Measurements from ENCODE around the gene PGAM2.
A peak's percentile ranks its signal among the peaks of the same experiment; 100 is the strongest.

The PGAM2 gene

DNA sequence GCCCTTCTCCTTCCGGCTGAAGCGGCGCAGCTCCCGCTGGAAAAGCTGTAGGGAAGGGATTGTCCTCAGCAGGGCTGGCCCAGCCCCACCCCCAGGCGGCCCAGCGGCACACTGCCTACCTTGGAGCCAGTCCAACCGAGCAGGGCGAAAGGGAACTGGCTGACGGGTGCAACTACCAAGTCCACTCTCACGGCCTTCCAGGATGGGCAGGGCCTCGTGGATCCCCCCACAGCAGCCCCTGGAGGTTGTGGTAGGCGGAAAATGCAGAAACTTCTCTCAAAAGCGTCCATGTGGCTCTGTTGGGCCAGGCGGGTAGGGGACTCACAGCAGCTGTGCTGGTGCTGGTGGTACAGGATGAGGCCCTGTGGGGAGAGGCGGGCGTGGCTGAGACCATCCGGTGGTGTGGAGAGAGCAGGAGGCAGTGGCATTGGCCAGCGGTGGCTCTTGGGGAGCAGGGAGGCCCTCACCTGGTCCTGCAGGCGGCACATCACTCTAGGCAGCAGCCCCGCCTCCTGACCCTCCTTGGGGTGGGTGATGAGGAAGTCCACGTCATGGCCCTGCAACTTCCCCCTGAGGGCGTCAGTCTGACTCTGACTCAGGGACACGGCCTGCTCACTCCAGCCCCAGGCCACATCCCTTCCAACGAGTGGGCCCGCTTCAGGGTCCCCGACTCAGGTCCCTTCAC is 8.4 kb upstream of the PGAM2 start:
- H3K14ac ChIP-seq (ENCODE audit: low read length), result no peak overlapping the region
- no peaks in the 10 kb centered on the region for H3K4me1 ChIP-seq (ENCODE audit: control insufficient read depth in 2 of 2, insufficient read depth in 1 of 2, low read depth in 1 of 2, low read length in 2 of 2)
- no peak overlapping the region for H3K4me2 ChIP-seq (ENCODE audit: insufficient read depth, low read length, poor library complexity, severe bottlenecking)
- H3K23ac ChIP-seq (ENCODE audit: low read depth, low read length, poor library complexity), result no peak overlapping the region
- no peak overlapping the region for H3K4me3 ChIP-seq (ENCODE audit: low read length in 2 of 2)
- H3K79me1 ChIP-seq (ENCODE audit: low read depth, low read length), result peaks cover 4% of the 10 kb centered on the region
- no peak overlapping the region for H4K8ac ChIP-seq (ENCODE audit: low read depth, low read length)
- no peak overlapping the region for H2BK120ac ChIP-seq (ENCODE audit: low read depth, low read length)
- no peak overlapping the region for H3K18ac ChIP-seq (ENCODE audit: low read length)
- no CpG with 5 or more reads among the region's 26 CpGs for WGBS, 2 donors (ENCODE audit: extremely low coverage in 2 of 2, insufficient read length in 2 of 2, insufficient replicate concordance in 1 of 2)
- no peak overlapping the region for H2BK12ac ChIP-seq (ENCODE audit: low read length)
- H3K27me3 ChIP-seq (ENCODE audit: control insufficient read depth in 3 of 3, insufficient read depth in 3 of 3, low read depth in 1 of 3, low read length in 3 of 3), result no peaks in the 10 kb centered on the region
- DNase-seq (ENCODE audit: low spot score), result no peak
- peaks cover 37 to 61% of the 10 kb centered on the region in 2 donors for H3K36me3 ChIP-seq (replicated peaks in 1 of 2; ENCODE audit: control insufficient read depth in 2 of 2, insufficient read depth in 2 of 2, low read length in 2 of 2)
- no peak overlapping the region for H4K91ac ChIP-seq (ENCODE audit: low read depth, low read length, poor library complexity)
- H2AFZ ChIP-seq (ENCODE audit: low read length), result no peak overlapping the region
- H3K4ac ChIP-seq (ENCODE audit: low read length), result no peak overlapping the region
- no peaks in the 10 kb centered on the region for H3K9me3 ChIP-seq (replicated peaks in 1 of 2; ENCODE audit: control insufficient read depth in 2 of 2, insufficient read depth in 1 of 2, low read depth in 1 of 2, low read length in 2 of 2)
- no peak overlapping the region for H2BK15ac ChIP-seq (ENCODE audit: low read length)
- no peak overlapping the region for H3K27ac ChIP-seq (replicated peaks; ENCODE audit: low read length)
- H2AK5ac ChIP-seq (ENCODE audit: low read depth, low read length), result no peak overlapping the region
- H3K9ac ChIP-seq (ENCODE audit: low read depth, low read length, poor library complexity), result peak overlapping the region; percentile 57
- H2BK5ac ChIP-seq (ENCODE audit: low read length), result peak overlapping the region; percentile 5

DNA sequence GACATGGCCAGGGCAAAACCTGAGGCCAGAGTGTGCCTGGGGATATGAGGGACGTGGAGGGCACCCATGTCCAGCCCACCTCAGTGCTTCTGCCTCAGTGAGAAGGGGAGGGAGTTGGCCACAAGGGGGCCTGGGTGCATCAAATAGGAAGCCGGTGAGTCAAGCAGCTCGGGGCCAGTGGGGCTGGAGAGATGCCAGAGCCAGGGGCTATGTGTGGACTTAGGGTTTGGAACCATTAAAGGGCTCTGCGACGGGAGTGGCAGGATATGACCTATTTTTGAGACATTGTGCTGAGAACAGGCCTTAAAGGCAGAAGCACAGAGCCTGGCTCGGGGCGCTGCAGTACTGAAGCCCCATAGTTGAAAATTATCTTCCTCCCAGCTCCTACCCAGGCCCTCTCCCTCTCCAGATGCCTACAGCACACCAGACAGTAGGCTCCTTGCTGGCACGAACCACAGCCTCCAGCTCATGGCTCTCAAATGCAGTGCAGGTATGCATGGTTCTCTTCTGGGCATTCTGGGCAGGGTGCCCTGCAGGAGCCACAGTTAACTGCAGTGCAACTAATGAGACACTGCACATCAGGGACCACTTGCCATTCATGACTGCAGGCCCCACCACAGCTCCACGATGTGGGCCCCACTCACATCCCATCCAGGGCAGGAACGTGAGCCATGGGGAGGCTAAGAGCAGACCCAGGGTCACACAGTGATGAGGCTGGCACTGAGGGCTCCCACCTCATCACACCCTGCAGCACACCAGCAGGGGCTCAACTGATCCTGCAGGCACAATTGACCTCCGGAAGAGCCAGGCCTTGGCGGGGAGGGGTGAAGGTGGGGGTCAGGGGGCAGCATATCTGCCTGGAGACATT is 7.2 kb upstream of the PGAM2 start:
- DNase-seq (ENCODE audit: low spot score), result peak; percentile 31
- H3K79me1 ChIP-seq (ENCODE audit: low read depth, low read length), result peaks cover under 1% of the 10 kb centered on the region

DNA sequence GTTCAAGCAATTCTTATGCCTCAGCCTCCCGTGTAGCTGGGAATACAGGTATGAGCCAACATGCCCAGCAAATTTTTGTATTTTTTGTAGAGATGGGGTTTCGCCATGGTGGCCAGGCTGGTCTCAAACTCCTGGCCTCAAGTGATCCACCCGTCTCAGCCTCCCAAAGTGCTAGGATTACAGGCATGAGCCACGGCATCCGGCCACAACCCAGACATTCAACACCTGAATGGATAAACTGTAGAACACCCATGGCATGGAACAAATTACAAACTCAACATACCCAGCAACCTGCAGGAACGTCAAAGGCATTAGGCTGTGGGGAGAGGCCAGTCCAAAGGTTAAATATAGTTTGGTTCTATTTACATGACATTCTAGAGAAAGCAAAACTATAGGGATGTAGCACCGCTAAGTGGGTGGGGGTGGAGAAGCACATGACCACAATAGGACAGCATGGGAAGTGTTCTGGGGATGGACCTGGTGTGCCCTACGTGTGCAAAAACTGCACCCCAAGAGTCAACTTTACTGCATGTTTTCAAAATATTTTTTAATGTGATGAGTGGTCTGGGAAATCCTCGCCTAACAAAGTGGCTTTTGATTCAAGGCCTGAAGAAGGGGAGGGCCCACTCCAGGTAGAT is 6.5 kb upstream of the PGAM2 start:
- DNase-seq (ENCODE audit: low spot score), result no peak
- no peak overlapping the region for H2BK120ac ChIP-seq (ENCODE audit: low read depth, low read length)
- H3K4me3 ChIP-seq (ENCODE audit: low read length in 2 of 2), result no peak overlapping the region
- no peak overlapping the region for H2BK5ac ChIP-seq (ENCODE audit: low read length)
- no peak overlapping the region for H2BK15ac ChIP-seq (ENCODE audit: low read length)
- H2AFZ ChIP-seq (ENCODE audit: low read length), result no peak overlapping the region
- H3K9ac ChIP-seq (ENCODE audit: low read depth, low read length, poor library complexity), result no peak overlapping the region
- no peak overlapping the region for H4K91ac ChIP-seq (ENCODE audit: low read depth, low read length, poor library complexity)
- H2AK5ac ChIP-seq (ENCODE audit: low read depth, low read length), result no peak overlapping the region
- H3K4ac ChIP-seq (ENCODE audit: low read length), result no peak overlapping the region
- H4K8ac ChIP-seq (ENCODE audit: low read depth, low read length), result no peak overlapping the region
- no peaks in the 10 kb centered on the region for H3K4me1 ChIP-seq (ENCODE audit: control insufficient read depth in 2 of 2, insufficient read depth in 1 of 2, low read depth in 1 of 2, low read length in 2 of 2)
- no peaks in the 10 kb centered on the region for H3K79me1 ChIP-seq (ENCODE audit: low read depth, low read length)
- no peaks in the 10 kb centered on the region for H3K27me3 ChIP-seq (ENCODE audit: control insufficient read depth in 3 of 3, insufficient read depth in 3 of 3, low read depth in 1 of 3, low read length in 3 of 3)
- H3K23ac ChIP-seq (ENCODE audit: low read depth, low read length, poor library complexity), result no peak overlapping the region
- no peak overlapping the region for H3K18ac ChIP-seq (ENCODE audit: low read length)
- no CpG with 5 or more reads among the region's 9 CpGs for WGBS, 2 donors (ENCODE audit: extremely low coverage in 2 of 2, insufficient read length in 2 of 2, insufficient replicate concordance in 1 of 2)
- H3K9me3 ChIP-seq (replicated peaks in 1 of 2; ENCODE audit: control insufficient read depth in 2 of 2, insufficient read depth in 1 of 2, low read depth in 1 of 2, low read length in 2 of 2), result no peaks in the 10 kb centered on the region
- peaks cover 21 to 41% of the 10 kb centered on the region in 2 donors for H3K36me3 ChIP-seq (replicated peaks in 1 of 2; ENCODE audit: control insufficient read depth in 2 of 2, insufficient read depth in 2 of 2, low read length in 2 of 2)
- H2BK12ac ChIP-seq (ENCODE audit: low read length), result no peak overlapping the region
- H3K4me2 ChIP-seq (ENCODE audit: insufficient read depth, low read length, poor library complexity, severe bottlenecking), result no peak overlapping the region
- H3K14ac ChIP-seq (ENCODE audit: low read length), result no peak overlapping the region
- H3K27ac ChIP-seq (replicated peaks; ENCODE audit: low read length), result no peak overlapping the region

More for the DNA sequence above, 7.2 kb upstream of the PGAM2 start:
- H3K4me3 ChIP-seq (ENCODE audit: low read length in 2 of 2), result no peak overlapping the region
- H2BK5ac ChIP-seq (ENCODE audit: low read length), result no peak overlapping the region
- H3K27me3 ChIP-seq (ENCODE audit: control insufficient read depth in 3 of 3, insufficient read depth in 3 of 3, low read depth in 1 of 3, low read length in 3 of 3), result no peaks in the 10 kb centered on the region
- no peaks in the 10 kb centered on the region for H3K9me3 ChIP-seq (replicated peaks in 1 of 2; ENCODE audit: control insufficient read depth in 2 of 2, insufficient read depth in 1 of 2, low read depth in 1 of 2, low read length in 2 of 2)
- H3K27ac ChIP-seq (replicated peaks; ENCODE audit: low read length), result no peak overlapping the region
- no peak overlapping the region for H3K23ac ChIP-seq (ENCODE audit: low read depth, low read length, poor library complexity)
- WGBS, 2 donors (ENCODE audit: extremely low coverage in 2 of 2, insufficient read length in 2 of 2, insufficient replicate concordance in 1 of 2), result no CpG with 5 or more reads among the region's 12 CpGs
- H3K18ac ChIP-seq (ENCODE audit: low read length), result no peak overlapping the region
- H2BK15ac ChIP-seq (ENCODE audit: low read length), result no peak overlapping the region
- H2BK120ac ChIP-seq (ENCODE audit: low read depth, low read length), result no peak overlapping the region
- peaks cover 26 to 49% of the 10 kb centered on the region in 2 donors for H3K36me3 ChIP-seq (replicated peaks in 1 of 2; ENCODE audit: control insufficient read depth in 2 of 2, insufficient read depth in 2 of 2, low read length in 2 of 2)
- H3K4me2 ChIP-seq (ENCODE audit: insufficient read depth, low read length, poor library complexity, severe bottlenecking), result no peak overlapping the region
- no peaks in the 10 kb centered on the region for H3K4me1 ChIP-seq (ENCODE audit: control insufficient read depth in 2 of 2, insufficient read depth in 1 of 2, low read depth in 1 of 2, low read length in 2 of 2)
- H3K4ac ChIP-seq (ENCODE audit: low read length), result no peak overlapping the region
- no peak overlapping the region for H3K9ac ChIP-seq (ENCODE audit: low read depth, low read length, poor library complexity)
- H2BK12ac ChIP-seq (ENCODE audit: low read length), result no peak overlapping the region
- H4K8ac ChIP-seq (ENCODE audit: low read depth, low read length), result no peak overlapping the region
- H2AFZ ChIP-seq (ENCODE audit: low read length), result no peak overlapping the region
- H4K91ac ChIP-seq (ENCODE audit: low read depth, low read length, poor library complexity), result no peak overlapping the region
- no peak overlapping the region for H3K14ac ChIP-seq (ENCODE audit: low read length)
- no peak overlapping the region for H2AK5ac ChIP-seq (ENCODE audit: low read depth, low read length)

DNA sequence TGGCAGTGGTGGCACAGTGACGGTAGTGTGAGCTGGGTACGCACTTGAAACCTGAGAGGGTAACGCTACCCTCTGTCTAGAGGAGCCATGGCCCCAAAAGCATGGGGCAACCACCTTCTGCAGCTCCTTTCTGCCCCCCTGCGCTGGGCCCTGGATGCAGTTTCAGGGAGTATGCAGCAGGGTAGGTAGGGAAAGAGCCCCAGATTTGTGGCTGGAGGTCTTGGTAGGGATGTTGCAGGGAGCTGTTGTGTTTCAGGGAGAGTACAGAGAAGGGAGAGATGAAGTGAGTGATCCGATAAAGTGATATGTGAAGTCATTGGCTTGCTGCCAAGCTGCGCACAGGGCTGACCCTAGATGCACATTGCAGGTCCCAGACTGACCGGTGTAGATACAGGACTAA is 2.7 kb upstream of the PGAM2 start:
- Histone ChIP-seq H3K9ac (ENCODE audit: low read depth, low read length, poor library complexity) (no peak overlapping the region), H3K9me3 (replicated peaks in 1 of 2; ENCODE audit: control insufficient read depth in 2 of 2, insufficient read depth in 1 of 2, low read depth in 1 of 2, low read length in 2 of 2) (no peaks in the 10 kb centered on the region), H3K4me1 (ENCODE audit: control insufficient read depth in 2 of 2, insufficient read depth in 1 of 2, low read depth in 1 of 2, low read length in 2 of 2) (peaks cover 19 to 24% of the 10 kb centered on the region in 2 donors), H2BK5ac (ENCODE audit: low read length) (no peak overlapping the region), H3K4me3 (ENCODE audit: low read length in 2 of 2) (no peak overlapping the region), H2AK5ac (ENCODE audit: low read depth, low read length) (no peak overlapping the region), H3K27ac (replicated peaks; ENCODE audit: low read length) (no peak overlapping the region), H3K79me1 (ENCODE audit: low read depth, low read length) (peaks cover 4% of the 10 kb centered on the region), H3K4ac (ENCODE audit: low read length) (no peak overlapping the region), H3K27me3 (ENCODE audit: control insufficient read depth in 3 of 3, insufficient read depth in 3 of 3, low read depth in 1 of 3, low read length in 3 of 3) (no peaks in the 10 kb centered on the region), H2BK12ac (ENCODE audit: low read length) (no peak overlapping the region), H4K91ac (ENCODE audit: low read depth, low read length, poor library complexity) (no peak overlapping the region), H3K36me3 (replicated peaks in 1 of 2; ENCODE audit: control insufficient read depth in 2 of 2, insufficient read depth in 2 of 2, low read length in 2 of 2) (peaks cover 4 to 5% of the 10 kb centered on the region in 2 donors), H3K14ac (ENCODE audit: low read length) (no peak overlapping the region), H2AFZ (ENCODE audit: low read length) (no peak overlapping the region), H3K4me2 (ENCODE audit: insufficient read depth, low read length, poor library complexity, severe bottlenecking) (no peak overlapping the region), H2BK120ac (ENCODE audit: low read depth, low read length) (peak overlapping the region; percentile 2), H2BK15ac (ENCODE audit: low read length) (no peak overlapping the region), H3K23ac (ENCODE audit: low read depth, low read length, poor library complexity) (peak overlapping the region; percentile 61), H4K8ac (ENCODE audit: low read depth, low read length) (no peak overlapping the region), H3K18ac (ENCODE audit: low read length) (no peak overlapping the region)
- WGBS, 2 donors (ENCODE audit: extremely low coverage in 2 of 2, insufficient read length in 2 of 2, insufficient replicate concordance in 1 of 2), result no CpG with 5 or more reads among the region's 7 CpGs
- DNase-seq (ENCODE audit: low spot score), result no peak
